HG03460 (cell line): ENCODE data around the gene SKI.
"Not testable (repeated sequence)": the region's sequence is repeated elsewhere in the genome, so short reads cannot be mapped to it uniquely, and the experiment has no call there.

Experiments
- ATAC-seq: cut with Tn5 transposase; IDR thresholded peaks from one replicate; pipeline ENCODE4 v1.9.1; 2021; ENCODE audit not compliant: unreplicated experiment

SKI gene

DNA sequence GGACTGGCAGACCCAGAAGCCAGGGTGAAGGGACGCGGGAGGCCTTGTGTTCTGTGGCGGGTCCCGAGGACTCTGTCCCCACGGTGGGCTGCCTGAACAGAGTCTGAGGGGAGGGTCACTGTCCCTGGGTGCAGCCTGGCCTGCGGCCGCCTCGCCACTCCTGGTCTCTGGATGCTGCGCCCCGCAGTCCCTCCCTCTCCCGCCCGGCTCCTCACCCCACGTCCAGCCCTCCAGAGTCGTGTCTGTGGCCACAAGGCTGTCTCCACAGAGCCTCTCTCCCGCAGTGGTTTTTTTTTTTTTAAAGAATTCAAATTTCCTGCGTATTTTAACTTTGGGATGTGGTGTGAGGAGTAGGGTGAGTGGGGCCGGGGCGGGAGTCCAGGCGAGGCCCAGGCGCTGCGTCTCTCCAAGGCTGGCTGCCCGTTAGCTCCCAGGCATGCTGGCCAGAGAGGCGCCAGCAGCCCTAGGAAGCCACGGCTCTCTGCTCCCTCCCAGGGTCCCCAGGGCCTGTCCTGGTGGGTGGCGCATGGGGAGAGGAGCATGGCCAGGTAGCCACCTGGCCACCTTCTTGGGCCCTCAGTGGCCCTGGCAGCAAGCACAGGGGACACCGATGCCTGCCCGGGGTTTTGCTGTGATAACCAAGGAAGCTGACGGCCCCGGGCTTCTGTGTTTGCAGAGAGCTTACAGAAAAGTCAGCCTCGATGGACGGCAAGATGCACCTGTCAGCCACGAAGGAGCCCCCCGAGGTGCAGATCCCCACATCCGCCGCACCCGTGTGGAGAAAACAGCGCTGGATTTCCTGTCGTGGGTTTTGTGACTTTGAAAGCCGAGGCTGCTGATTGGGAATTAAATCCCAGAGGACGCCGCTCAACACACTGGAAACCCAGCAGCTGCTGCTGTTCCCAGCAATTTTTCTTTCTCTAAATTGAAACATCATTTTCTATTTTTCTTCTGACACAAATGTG, 90.5 kb downstream of the SKI start:
- ATAC-seq = no peak

DNA sequence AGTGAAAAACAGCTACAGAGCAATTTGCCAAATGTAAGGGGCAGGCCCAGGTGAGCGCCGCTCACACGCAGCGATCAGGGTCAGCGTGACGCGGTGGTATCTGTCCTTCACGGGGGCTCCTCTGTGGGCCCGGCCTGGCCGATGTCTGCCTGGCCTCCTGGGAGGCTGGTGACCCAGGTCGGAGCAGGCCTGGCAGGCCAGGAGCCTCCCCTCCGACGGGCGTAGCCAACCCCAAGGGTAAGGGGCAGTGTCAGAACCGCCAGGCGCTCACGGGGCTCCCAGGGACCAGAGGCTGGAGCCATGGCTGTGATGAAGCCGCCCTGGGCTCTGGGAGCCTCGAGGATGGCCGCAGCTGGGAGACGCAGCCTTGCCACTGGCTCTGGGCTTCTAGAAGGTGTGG, 91.2 kb downstream of the SKI start:
- no peak for ATAC-seq

DNA sequence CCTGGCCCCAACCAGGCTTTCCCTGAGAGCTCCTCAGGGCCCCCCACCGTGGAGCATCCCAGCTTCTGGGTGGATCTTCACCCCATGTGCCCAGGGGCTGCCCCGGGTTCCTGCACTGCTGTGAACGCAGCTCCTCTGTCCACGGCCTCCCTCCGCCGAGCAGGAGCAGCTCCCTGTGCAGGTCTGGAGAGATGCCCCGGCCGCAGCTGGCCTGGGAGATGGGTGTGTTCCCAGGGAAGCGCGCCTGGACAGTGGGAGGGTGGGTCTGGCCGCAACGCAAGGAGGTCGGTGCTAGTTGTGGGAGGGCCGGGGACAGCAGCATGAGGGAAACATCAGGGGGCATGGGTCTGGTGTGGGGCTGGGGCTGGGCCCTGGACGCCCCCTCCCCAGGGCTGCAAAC, 91.9 kb downstream of the SKI start:
- ATAC-seq = no peak

DNA sequence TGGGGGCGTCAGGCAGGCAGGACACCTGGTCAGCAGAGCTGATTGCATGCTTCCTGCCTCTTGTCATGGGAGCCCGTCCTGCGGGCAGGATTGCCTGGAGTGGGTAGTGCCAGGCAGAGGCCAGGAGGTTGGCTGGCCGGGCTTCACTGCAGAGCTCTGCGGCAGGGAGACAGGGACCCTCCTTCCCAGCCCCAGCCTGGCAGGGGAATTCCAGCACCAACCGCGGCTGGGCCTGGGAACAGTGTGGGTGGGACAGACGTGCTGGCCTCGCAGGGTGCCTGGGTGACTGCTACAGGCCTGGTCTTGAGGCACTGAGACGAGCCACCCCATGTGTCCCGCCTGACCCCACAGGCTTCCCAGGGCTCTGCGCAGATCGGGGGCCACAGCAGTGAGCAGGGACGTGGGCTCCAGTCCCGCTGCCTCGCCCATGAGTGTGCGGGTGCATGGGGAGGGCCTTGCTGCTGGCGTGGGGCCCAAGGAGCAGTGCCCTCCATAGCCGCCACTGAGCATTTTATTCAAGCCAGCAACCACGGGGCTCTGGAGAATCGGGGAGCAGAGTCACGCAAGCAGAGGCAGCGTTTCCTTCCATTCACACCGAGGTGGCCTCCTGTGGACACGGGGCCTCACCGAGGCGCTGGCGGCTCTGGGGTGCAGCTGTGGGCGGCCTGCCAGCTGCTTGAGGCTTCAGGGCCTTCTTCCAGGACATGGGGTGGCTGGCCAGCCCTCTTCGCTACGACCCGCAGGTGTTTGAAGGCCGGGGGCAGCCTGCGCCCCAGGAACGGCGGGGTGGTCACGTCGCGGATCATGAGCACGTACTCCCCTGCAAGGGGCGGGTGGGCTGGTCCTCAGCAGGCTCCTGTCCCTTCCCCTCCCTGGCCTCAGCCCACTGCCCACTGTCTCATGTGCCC, 92.9 kb downstream of the SKI start:
- no peak for ATAC-seq

DNA sequence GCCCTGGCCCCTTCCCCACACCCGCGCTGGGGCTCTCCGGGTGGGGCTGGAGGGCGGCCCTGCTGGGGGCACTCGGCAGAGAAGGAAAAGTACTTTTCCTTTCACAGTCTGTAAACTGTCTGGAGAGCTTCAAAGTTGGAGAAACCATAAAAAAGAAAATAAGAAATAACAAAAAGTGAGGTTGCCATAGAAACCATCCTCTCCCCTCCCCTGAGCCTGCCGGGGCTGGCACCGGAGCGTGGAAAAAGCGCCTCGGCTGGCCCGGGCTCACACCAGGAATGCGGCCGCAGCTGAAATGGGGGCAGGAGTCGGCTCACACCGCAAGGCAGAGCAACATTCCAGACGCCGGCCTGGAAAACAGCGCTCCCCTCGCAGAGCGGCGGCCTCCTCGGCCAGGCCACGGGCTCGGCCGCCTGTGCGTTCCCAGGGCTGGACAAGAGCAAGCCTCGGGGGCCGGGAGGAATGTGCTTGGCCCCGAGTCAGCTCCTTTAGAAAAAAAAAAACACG, 94.0 kb downstream of the SKI start:
- ATAC-seq = no peak

DNA sequence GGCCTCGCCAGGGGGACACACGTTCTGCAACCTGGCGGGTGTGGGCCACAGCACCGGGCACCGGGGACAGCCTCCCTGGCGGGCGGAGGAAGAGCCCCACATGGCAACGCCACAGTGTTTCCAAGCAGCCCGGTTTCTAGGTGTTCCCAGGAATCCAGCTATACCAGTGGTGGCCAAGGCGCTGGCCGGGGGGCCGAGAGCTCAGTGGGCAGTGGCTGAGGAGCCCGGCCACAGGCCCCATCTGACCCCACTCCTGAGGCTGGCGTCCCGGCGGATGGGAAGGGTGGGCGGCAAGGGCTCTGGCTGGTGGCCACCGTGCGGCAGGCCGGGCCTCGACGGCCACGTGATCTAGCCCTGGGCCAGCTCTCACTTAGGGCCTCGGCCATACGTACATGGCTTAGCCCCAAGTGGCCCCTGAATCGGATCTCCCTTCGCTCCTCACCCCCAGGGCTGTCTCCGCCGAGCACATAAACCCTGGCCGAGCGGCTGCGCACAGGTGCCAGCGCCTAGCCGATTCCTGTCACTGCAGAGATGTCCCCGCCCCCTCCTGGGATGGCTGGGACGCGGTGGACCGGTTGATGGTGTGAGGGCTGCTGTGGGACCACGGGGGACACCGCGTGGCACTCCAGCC, 94.6 kb downstream of the SKI start:
- ATAC-seq = no peak

DNA sequence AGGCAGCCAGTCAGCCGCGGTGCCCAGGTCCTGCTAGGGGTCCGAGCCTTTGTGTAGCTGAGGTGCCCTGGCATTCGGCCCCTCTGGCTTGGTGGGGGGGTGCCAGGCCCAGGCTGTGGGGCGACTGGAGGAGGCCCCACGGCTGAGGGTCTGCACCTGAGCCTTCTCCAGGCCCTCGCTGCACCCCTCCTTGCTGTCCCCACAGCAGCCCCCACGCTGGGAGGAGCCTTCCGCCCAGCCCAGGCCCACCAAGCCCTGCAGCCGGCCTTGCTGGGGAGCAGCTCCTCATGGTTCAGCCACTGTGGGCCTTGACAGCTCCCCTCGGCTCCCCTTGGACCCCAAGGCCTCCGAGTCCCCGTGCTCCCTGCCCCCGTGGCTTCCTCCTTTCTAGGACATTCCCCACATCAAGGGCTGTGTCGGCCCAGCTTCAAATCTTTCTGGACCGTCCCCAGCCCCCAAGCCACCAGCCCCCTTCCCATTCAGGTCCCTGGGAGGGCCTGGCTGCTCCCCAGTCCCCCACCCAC, 95.4 kb downstream of the SKI start:
- ATAC-seq = no peak

DNA sequence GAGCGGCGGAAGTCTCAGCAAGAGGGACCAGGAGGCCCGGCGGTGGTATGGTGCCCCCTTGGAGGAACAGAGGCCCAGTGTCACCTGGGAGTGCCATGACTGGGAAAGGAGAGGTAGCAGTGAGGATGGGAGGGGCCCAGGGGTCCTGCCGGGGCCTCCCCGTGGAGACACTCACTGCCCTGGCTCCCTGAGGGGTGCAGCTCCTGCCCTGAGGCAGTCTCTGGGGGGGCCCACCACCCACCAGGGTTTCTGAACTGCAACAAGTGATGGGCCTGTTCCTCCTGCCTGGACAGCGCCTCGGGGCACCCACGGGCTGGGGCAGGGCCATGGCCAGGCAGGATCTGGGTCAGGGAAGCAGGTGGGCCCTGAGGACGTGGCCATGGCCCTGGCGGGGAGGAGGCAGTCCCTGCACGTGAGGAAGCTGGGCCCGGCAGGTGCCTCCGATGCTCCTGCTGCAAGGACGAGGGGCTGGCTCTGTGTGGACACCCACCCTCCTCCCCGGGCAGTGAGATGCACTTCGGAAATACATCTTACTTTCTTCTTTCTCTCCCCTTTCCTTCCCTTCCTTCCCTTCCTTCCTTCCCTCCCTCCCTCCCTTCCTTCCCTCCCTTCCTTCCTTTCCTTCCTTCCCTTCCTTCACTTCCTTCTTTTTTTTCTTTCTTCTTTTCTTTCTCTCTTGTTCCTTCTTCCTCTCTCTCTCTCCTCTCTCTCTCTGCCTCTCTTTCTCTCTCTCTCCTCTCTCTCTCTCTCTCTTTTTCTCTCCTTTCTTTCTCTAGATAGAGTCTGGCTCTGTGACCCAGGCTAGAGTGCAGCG, 96.6 kb downstream of the SKI start:
- ATAC-seq = no peak

DNA sequence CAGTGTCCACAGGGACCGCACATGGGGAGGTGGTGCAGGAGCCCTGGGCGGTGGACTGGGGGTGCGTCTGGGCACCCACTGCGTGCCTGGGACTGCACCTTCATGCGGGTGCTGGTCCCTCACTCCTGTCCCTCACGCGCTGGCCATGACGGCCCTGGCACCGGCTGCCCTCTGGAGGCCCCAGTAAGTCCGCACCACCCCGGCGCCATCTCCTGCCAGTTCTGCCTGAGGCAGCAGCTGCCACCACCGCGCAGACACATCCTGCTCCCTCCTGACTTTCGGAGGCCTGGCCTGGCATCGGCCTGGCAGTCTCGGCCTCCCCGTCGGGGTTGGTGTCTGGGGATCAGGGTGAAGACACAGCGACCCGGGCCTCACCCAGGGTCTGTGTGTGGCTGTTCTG, 98.4 kb downstream of the SKI start:
- ATAC-seq = no peak

DNA sequence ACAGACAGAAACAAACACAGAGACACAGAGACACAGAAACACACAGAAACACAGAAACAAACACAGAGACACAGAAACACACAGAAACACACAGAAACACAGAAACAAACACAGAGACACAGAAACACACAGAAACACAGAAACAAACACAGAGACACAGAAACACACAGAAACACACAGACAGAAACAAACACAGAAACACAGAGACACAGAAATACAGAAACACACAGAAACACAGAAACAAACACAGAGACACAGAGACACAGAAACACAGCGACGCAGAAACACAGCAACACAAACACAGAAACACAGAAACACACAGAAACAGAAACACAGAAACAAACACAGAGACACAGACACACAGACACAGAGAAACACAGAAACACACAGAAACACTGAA, 99.0 kb downstream of the SKI start:
- not testable (repeated sequence) for ATAC-seq

DNA sequence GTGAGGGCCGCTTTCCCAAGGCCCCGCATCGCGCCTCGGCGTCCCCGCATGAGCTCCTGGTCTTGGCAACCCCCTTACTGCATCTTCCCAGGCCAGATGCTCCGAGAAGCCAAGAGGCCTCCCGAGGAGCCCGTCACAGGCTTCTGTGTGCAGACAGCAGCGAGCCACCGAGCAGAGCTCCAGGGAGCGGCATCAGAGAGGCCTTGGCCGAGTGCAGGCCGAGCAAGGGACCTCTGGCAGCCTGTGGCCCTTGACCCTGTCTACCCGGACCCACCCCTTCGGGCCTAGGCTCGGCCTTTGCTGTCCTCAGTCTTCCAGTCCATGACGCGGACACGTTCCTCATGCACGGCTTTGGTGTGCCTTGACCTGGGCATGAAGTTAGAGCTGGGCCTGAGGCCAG, 99.7 kb downstream of the SKI start:
- no peak for ATAC-seq

DNA sequence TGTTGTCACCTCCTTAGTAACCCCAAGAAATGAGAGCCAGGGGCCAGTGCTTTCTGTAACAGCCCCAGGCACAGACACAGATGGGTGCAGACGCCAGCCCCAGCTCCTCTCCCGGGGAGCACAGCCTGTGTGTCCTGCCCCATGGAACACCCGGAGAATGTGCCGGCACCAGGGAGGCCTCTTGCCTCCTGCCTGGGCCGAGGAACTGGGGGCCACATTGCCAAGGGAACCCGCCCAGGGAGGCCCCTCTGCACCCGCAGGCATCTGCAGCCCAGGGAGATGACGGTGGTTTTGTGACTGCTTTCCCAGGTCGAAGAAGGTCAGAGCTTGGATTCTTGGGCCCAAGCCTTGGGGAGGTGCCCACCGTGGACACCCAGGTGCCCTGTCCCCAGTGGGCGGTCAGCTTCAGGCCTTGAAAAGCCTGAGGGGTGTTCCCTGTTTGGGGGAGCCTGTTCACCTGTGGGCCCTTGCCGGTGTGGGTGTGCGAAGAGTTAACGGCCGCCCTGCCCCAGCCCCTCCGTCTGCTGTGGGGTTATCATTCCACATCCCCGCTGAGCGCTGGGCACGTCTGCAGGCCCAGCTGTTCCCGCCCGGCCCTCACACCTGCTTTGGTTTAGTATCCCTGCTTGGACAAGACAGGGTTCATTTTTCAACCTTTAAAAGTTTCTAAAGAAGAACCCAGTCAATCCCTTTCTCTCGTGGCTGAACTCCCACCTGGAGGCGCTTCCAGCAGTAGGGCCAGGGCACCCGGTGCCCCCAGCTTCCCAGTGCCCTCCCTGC, 100.7 kb downstream of the SKI start:
- no peak for ATAC-seq

DNA sequence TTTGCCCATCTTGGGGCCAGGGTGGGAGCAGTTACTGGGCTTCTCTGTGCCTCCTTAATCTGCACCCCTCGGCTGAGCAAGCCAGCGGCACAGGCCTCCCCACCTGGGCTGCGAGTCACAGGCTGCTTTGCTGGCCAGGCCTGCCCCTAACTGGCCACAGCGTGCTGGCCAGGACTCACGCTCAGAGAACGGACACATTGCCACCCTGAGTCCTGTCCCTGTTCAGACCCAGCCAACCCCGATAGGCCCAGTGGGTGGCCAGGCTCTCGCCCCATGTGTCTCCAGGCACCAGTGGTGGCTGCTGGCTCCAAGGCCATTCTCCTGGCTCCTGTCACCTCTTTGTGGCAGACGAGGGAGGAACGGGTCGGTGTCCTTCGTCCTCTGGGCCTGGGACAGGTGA, 101.9 kb downstream of the SKI start:
- ATAC-seq = no peak

DNA sequence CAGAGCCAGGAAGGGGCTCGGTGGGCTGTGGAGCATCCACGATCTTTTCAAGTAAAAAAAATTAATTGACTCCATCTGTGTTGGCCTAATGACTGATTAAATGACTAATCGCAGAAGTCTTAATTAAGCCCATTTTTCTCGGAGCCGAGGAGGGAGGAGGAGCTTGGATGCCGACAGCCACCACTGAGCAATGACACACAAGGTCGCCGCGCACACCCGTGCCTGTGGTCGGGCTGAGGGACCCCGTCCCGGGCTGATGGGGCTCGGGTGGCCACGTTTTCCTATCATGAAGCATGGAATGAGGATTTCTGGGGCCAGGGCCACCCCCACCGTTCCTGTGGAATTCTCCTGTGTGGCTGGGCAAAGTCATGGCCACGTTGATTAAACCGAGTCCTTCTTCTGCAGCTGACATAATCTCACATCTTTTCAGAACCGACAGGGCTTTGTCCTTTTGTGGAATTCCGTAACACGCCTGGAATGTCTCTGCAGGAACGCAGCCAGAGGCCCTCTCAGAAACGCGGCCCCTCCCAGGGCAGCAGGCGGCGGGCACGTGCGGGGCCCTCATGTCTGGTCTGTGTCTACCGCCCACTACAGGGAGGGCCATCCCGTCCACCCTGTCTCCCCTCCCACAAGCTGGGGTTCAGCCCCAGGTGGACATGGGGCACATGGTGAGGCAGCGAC, 102.5 kb downstream of the SKI start:
- no peak for ATAC-seq

DNA sequence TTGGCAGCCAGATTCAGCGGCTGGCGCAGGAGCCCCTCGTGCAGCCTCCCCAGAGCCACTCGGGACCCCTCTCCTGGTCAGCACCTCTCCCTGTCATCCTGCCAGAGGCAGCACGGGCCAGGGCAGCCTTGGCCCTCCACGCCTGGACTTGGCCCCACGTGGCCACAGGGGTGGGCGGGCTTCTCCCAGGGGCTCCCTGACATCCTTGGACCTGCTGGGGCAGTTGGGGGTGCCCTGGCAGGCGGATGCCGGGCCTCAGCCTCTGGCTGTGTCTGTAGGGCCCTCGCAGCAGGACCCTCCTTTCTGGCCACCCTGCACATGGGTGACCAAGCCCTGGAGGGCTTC, 103.1 kb downstream of the SKI start:
- no peak for ATAC-seq

DNA sequence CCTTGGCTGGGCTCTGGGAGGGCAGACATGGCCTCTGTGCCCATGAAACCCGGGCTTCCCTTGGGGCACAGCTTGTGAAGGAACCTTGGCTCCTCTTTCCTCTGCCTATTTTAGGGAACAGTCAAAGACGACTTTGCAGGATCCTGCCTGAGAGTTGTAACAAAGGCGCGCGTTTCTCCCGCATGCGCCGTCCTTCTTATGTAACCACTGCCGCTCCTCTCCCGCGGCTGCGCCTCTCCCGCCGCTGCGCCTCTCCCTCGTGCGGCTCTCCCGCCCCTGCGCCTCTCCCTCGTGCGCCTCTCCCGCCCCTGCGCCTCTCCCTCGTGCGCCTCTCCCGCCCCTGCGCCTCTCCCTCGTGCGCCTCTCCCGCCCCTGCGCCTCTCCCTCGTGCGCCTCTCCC, 103.5 kb downstream of the SKI start:
- not testable (repeated sequence) for ATAC-seq

DNA sequence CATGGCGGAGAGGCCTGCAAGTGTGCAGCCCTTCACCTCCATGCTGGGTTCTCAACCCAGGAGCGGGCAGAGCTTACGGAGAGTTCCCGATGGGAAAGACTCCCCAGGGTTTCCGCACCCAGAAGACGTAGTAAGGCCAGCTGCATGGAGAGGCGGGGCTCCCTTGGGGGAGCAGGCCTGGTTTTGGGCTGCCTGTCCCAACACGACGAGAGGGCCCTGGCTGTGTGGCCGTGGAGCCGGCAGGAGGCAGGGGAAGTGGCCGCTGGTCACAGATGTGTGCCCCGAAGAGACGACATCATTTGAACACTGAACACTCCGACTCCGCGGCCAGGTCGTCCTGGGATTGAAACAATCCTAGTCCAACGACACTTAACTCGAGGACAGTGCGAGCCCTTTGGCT, 106.2 kb downstream of the SKI start:
- no peak for ATAC-seq

DNA sequence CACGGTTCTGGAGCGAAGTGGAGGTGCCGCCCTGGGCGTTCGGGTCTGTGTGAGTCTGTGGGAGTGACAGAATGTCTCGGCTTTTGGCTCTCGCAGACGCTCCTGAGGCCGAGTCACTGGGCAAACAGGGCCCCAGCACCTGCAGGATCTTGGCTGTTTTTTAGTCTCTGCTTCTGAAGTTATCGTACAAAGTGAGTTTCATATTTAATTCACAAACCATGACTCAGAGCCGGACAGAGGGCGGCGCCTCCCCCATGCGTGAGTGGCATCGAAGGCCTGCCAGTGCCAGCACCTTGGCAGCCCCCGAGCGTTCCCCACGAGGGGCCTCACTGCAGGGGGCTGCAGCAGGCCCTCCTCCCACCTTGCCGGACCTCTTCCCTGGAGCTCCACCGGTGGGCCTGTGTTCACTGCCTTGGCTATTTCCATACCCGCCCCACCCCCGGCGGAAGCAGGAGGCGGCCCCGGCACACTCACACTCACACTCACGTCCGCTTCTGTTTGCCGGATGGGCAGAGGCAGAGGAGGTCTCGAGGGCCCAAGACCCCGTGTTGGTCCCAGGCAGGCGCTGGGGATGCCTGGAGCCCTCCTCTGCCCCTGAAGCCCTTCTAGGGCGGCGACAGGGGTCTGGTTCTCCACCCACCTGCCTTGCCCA, 106.9 kb downstream of the SKI start:
- ATAC-seq = no peak
